Uterus (tissue), 2 donors: ENCODE results near the gene COASY.

Source experiments
- POLR2A ChIP-seq, 2 donors: fragments of 450-650 bp; IDR thresholded peaks; one replicate each; pipeline ENCODE4 v1.6.1; 2016; ENCODE audit warnings: antibody characterized with exemption in 2 of 2, mild to moderate bottlenecking in 1 of 2, moderate library complexity in 1 of 2
- TF ChIP-seq, protein P1 (sequence below), 4 experiments: fragments of 200-600 bp in 2 of 4; fragments of 450-650 bp in 2 of 4; sonication (generic) in 2 of 4; IDR thresholded peaks; one replicate each; pipeline ENCODE4 v1.5.1; 2016 to 2019; ENCODE audit warnings: antibody characterized with exemption in 4 of 4, mild to moderate bottlenecking in 2 of 4, moderate library complexity in 1 of 4

DNA sequence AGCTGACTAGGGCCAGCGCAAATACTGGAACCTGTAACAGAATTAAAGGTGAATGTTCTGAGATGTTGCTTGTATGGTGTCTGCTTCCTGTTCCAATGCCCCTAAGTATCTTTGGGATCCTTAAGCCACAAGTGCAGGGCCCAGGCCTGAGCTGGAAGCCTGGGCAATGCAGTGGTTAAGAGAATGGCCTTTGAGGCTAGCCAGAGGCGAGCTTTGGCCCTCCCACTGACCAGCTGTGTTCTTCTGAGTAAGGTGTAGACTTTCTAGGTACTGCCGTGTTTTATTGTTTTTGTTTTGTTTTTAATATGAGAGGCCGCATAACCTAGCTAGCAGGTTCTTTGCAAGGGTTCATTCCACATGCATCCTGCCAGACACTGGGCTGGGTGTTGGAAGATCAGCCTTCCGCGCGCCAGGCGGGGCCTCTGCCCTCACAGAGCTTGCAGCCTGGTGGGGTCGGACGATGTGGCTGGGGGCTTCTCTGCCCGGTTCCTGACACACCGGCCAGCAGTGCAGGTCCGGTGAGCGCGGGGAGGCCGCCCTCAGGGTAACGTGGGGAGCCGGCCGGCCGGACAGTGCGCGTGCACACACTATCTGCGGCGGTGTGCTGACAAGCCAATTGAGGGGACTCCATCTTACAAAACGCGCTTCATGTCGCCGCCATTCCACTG is 4.4 kb downstream of the COASY start:
- TF ChIP-seq, protein P1, sequence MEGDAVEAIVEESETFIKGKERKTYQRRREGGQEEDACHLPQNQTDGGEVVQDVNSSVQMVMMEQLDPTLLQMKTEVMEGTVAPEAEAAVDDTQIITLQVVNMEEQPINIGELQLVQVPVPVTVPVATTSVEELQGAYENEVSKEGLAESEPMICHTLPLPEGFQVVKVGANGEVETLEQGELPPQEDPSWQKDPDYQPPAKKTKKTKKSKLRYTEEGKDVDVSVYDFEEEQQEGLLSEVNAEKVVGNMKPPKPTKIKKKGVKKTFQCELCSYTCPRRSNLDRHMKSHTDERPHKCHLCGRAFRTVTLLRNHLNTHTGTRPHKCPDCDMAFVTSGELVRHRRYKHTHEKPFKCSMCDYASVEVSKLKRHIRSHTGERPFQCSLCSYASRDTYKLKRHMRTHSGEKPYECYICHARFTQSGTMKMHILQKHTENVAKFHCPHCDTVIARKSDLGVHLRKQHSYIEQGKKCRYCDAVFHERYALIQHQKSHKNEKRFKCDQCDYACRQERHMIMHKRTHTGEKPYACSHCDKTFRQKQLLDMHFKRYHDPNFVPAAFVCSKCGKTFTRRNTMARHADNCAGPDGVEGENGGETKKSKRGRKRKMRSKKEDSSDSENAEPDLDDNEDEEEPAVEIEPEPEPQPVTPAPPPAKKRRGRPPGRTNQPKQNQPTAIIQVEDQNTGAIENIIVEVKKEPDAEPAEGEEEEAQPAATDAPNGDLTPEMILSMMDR (IDR thresholded peaks at IDR 0.05), result no peak
- TF ChIP-seq POLR2A (IDR thresholded peaks at IDR 0.05), result no peak
